Measurements from ENCODE around the gene GREM2.

GREM2 gene

DNA sequence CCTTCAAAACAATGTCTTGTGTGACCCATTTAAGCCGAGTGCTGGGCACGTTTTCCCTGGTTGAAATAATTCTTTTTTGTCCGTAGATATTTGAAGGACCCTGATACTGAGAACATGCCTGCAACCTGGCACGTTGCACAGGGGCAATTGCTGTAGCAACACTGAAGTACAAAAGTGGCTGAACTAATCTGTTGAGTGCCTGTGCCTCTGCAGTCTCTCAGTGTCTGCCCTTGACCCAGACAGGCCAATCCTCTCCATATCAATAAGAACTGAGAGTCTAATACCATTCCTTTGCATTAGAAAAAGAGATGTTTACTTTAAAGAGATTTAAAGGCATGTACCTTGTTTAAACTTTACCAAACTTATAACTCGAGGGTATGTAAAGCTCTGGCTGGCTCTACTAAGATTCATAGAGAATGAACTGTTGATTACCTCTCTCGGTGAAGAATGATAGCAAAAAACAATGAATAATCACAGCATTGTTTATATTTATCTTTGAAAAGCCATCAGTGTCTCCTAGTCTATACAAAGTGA, 2.4 kb downstream of the GREM2 start:
- no peak for DNase-seq

DNA sequence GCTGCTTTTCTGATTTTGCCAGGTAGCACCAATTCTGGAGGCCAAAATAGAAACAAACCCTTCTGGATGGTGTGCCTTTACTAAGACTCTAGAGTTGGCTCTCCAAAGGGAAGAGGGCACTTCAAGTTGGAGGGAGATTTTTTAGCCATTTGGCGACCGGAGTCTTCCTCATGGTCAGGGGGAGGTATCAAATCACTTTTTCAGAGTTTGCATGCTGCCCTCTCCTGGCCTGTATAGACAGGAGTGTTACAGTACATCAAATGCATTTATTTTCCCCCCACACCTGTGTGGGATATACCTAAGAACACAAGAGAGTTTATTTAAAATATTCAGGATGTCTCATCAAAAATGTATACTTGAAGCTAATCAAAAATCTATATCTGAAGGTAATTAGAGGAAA, 3.2 kb downstream of the GREM2 start:
- DNase-seq = no peak

DNA sequence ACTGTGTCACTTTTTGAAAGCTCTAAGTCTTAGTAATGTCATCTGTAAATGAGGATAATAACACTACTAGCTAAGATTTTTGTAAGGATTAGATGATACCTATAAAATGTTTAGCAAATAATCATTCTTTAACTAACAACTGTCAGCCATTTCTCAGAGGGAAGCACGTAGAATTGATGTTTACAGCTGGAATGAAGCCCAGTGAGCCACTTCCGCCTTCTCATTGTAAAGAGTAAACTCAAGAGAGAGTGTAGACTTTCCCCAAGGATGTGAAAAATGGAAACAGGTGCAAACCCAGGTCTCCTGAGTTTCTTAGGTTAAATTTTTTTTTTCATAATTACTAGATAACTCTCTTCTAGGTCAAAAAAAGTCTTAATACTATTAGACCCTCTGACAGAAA, 4.9 kb downstream of the GREM2 start:
- no peak for DNase-seq

DNA sequence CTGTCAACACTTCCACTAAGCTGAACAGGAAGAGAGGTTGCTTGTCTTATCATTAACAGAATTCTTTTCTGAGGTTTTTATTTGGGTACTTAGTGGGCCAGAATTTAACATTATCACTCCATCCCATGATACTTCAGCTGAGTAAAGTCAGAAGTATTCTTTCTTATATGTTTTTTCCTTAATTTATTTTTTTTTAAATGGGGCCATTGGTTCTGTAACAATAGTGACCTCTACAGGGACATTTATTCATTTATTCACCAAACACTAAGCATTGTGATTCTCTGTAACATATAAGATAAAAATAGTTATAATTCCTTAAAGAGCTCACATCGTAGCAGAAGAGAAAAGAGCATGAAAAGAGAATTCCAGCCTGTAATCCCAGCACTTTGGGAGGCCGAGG, 9.8 kb downstream of the GREM2 start:
- DNase-seq = no peak

DNA sequence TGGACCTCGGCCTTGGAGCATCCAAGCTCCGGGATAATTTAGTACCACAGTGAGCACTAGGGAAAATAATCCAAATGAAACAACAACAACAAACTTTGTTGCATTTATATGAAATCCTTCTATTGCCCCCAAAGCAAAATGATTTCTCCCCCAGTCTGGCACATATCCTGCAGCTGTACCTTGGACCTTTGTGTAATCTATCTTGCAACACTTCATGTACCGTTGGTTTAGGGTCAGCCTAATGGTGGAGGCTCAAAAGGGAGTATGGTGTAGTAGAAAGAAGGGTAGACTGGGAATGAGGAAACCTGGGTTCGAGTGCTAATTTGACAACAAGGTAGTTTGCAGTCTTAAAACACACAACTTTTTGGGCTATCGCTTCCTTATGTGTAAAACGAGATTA, 12.1 kb downstream of the GREM2 start:
- no peak for DNase-seq

DNA sequence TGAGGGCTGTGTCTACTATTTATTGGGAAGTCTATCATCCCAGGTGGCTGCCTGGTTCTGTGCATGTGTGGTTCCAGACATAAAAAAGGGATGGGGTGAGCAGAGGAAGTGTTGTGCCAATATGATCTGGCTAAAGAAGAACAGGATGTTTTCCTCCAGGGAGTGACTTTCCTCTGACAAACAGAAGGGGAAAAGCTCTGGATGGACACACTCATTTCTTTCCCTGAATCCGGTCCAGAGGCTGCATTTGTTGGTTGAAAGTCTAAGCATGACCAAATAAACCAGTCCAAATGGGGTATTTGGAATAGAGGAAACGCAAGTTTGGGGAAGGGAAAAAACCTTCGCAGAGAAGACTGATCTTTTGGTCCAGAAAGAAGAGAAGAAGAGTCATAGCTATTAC, 12.7 kb downstream of the GREM2 start:
- DNase-seq = no peak

DNA sequence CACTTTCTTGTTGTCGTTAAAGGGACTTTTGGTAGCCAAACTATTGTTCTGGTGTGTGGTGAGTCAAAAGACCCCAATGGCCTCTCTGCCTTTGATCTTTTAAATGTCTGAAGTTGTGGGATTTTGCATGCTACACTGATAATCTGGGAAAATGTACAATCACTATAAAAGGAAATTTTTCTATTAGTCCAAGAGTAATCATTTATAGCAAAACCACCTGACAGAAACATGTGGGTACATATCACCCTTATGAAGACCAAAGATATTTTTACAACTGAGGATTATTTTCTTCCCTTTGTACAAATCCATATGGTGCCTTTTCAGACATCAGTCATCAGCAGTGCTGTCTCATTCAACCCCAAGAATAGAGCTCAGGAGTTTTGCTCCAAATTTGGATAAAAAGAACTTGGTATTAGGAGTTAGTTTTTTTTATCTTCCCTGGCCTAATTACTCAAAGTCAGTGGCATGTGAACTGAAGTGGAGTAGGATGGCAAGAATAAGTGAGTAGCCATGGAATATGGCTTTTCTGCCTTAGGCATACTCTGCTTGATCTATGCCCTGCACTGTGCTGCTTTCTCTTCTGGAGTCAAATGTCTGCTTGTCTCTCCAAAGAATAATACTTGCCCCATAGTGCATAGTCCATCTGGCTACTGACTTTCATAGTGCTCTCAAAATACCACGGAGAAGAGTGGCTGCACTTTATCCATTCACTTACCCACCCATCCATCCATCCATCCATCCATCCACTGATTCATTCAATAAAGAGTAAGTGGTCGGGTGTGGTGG, 13.5 kb downstream of the GREM2 start:
- no peak for DNase-seq

DNA sequence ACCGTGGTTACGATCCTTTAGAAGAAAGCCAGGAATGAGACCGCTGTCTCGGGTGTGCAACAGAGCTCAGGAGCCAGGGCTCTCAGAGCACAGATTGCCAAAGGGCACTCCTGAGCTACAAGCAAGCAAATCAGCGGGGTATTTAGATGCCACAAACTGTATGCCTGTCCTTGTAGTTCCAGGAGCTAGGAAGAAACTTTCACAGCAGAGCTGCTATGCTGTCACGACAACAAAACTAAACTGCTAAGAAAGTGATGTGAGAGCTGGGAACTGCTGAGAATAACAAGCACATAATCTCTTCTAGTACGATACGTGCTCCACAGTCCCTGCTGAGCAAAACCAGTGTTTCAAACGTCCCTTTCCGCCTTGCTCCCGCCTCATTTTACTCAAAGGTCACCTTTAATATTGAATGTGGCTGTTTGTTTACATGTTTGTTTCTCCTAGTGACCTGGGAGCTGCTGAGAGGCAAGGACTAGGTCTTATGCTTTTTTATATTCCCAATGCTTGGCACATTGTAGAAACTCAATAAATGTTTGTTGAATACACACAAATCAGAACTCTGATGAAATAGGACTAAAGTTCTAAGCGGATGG, 14.7 kb downstream of the GREM2 start:
- DNase-seq = no peak

DNA sequence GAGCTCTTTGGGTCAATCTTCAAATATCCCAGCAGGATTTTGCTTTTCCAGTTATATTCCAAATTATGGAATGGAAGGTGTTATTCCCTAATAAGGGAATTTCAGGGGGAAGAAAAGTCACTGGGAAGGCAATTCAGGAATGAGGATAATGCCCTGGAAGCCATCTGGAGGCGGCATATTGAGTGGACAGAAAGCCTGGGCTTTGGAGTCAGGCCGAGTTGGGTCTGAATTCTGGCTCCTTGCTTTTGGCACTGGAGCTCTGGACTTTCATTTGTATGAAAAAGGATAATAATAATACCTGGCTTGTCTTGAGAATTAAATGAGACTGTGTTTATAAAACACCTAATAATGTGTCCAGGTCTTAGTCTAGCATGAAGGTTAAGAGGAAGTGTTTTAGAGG, 16.5 kb downstream of the GREM2 start:
- no peak for DNase-seq

DNA sequence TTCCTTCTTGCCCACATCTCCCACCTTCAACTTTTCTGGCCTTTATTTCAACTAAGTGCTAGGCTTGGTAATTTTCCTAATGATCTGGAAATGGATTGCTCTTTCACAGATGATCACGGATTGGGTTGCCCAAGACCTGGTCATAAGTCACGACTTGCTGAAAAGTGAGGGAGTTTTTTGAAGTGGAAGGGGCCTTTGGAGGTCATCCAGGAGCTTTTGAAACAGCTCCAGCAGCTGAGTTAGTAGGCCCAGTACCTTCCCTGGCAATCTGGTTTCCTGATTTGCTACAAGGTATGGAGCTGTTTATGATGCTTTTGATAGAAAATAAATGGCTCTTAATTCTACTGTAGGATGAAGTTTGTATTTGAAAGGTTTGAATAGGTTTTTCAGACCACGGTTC, 20.4 kb downstream of the GREM2 start:
- DNase-seq = no peak

DNA sequence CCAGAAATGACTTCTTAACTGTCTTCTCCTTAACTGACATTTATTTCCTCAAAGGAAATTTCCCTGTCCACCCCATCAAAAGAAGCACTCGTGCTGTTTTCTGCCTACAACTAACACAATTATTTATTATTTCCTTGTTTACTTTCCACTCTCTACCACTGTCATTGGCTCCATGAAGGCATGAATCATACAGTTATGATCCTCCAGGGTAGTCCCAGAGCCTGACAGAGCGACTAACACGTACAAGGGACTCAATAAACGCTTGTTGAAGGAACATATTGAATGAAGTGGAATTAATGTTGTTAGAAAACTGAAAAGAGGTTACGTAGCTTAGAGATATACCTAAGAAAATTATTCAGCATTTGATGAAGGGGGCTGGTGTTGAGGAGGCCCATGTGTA, 20.9 kb downstream of the GREM2 start:
- no peak for DNase-seq

DNA sequence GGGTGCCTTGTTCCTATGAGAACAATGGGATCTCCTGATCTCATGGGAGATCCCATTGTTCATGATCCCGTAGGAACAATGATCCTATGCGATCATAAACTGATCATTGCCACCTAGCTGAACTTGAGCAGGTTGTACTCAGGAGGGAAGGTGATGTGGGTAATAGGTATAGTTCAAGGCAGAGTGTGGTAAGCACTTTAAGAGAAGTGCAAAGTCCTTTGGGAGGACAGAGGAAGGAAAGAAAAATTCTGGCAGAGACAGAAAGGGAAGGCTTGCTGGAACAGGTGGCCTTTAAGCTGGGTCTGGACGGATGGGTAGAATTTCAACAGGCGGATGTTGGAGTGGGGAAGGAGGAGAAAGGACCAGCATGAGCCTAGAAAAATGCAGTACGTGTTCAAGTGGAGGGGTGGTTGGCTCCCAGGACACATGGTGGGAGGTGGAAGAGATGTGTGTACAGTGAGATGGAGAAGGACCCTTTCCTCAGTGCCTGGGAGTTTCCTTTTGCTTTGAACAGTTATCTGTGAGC, 22.3 kb downstream of the GREM2 start:
- DNase-seq = no peak

DNA sequence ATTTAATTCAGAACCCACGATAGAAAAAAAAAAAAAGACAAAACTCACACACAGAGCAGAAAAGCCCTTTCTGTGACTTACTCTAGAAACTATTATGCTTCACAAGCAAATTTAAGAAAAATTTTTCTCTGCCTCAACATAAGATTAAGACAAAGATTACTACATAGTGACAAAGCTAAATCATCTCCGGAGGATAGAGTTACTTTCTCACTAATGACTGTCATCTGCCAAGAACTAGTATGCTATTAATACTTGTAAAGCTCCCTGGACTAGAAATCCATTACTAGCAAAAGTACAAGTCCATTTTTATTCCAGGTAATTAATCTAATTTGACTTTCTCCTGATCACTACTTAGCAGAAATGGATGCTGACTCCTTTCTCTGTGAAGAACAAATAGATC, 25.9 kb downstream of the GREM2 start:
- no peak for DNase-seq

DNA sequence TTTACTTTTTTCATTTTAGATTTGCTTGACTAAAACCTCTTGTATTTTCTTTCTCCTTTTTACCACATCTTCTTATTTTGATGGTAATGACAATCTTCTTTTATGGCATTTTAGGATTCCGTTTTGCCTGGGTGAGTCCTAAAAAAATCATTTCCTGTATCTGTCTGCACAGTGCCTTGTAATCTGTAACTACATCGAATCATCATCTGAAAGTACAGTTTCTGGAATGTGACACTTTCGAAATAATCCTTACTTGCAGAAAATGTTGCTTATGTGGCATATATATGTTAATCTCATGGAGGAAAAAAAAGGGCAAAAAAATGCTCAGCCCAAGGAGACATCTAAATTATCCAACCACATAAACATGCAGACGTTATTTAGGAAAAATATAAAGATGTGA, 29.0 kb downstream of the GREM2 start:
- DNase-seq = no peak

DNA sequence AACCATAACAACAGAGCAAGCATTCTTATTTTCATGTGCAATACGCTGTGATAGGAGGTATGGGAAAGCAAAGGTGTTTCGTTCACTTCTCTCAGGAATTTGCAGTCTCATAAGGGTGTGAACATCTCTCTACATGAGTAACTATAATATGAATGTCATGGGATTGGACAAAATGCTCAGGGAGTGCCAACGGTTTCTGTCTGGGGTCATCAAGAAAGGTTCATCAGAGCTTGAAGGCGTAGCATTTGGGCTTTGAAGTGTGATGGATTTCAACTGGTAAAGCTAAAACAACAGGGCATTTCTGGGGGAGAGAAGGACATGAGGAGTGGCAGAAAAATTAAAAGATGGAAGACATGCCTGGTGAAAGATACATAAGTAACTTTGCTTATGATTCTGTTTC, 32.4 kb downstream of the GREM2 start:
- no peak for DNase-seq

DNA sequence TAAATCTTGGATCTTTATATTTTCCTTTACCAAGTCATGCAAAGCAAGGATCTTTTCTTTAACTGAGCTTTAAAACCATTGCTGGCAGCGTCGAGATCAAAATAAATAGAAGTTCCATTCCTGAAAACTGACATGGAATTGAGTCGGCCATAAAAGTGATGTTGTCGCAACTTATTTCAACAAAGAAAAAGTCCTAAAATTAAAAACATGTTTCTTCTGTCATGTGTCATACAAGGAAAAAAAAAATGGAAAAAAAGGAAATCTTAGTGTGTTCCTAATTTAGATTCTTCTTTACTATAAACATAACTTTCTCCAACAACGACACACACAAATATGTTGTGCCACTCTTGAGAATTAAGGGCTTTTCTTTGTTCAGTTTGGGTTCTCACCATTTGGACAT, 34.9 kb downstream of the GREM2 start:
- DNase-seq = no peak

DNA sequence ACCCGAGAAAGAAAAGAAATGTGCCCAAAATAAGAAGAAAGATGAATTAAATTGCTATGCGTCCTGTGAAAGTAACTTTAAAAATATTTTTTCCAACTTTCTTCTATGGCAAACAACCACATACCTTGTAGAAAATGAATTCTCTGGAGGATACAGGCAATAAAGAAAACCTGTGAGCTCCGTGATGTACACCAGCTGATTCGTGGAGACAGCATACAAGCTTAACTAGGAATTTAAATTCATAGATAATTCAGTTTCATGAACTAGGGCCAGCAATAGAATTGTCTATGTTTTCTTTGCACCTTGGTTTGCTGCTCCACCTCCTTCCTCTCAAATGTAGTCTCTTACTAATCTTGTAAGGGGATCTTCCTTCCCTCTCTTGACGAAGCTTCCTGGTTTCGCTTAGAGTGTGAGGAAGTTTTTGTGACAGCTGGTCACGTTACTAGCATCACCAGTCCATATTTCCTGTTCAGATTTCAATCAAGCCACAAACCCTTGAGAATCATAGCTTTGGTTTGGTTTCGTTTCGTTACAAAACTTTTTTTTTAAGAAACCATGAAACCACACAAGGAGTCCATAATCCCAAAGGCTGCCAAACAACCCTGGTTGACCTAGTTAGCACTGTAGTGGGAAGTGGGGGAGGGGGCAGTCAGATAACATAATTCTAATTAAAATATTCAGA, 35.8 kb downstream of the GREM2 start:
- no peak for DNase-seq

DNA sequence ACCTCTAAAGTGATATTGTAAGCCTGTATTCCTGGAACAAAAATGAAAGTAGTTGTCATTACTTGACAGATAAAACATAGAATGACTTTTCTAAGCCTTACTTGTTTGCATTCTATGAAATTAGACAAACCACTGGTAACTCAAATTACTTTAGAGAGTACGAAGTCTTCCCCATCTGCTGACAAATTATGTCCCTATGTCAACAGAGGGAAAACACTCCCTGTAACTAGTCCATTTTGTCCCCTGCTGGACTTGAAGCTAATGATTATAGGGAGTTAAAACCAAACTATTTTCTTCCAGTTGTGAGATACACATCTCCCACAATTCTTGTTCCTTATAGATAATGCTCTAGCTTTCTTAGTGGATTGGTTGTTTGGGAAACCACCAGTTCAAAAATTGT, 39.6 kb downstream of the GREM2 start:
- no peak for DNase-seq

DNA sequence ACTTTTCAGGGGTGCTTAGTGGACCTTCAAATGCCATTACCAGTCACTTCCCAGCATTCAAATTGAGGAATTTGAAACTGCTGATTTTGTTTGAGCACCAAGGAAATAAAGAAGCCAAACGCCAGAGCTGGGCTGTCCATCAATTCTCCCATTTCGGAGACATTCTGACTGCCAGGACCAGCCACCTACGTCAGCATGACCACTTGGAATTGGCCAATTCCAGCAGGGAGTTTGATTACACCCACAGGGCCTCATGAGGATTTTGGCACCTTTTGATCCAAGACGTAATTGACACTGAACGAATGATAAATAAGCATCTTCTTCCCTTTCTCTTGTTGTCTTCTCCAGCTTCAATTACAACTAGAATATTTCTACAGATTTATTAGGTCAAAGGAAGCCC, 40.2 kb downstream of the GREM2 start:
- DNase-seq = no peak

DNA sequence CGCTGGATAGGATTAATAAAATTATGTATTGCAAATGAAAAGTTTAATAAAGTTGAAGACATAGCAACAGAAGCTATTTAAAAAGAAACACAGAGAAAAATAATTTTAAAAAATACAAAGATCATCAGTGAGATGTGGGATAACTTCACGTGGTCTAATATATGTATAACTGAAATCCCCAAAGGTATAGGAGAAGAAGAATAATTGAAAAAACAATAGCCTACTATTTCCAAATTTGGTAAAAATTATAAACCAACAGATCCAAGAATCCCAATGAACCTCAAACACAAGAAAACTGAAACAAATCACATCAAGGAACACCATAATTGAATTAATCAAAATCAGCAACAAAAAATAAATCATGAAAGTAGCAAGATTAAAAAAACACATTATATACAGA, 44.9 kb downstream of the GREM2 start:
- DNase-seq = no peak

DNA sequence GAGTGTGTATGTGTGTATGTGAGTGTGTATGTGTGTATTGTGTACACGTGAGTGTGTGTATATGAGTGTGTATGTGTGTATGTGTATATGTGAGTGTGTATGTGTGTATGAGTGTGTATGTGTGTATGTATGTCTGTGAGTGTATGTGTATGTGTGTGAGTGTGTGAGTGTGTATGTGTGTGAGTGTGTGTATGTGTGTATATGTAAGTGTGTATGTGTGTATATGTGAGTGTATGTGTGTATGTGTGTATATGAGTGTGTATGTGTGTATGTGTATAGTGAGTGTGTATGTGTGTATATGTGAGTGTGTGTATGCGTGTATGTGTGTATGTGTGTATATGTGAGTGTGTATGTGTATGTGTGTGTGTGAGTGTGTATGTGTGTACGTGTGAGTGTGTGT, 49.2 kb downstream of the GREM2 start:
- DNase-seq = no peak

DNA sequence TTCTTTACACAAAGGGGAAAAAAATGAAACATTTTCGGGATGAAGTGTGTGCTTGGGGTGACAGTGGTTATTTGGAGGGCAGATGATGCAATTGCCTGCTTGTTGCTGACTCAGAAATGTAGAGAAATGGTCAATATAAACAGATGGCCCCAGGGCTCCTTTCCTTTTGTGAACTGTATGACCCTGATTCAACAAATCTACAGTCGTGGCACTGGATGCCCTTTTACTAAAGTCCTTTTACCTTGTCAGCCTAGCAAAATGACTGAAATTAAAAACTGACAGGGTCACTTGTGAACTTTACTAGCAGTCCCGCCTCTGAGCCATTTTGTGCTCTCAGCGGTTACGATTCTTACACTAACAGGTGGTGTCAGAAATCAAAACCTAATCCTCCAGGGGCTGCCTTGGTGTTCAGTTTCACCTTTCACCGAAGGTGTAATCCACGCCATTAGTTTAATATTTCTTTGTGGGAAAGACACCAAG, 49.8 kb downstream of the GREM2 start:
- no peak for DNase-seq

DNA sequence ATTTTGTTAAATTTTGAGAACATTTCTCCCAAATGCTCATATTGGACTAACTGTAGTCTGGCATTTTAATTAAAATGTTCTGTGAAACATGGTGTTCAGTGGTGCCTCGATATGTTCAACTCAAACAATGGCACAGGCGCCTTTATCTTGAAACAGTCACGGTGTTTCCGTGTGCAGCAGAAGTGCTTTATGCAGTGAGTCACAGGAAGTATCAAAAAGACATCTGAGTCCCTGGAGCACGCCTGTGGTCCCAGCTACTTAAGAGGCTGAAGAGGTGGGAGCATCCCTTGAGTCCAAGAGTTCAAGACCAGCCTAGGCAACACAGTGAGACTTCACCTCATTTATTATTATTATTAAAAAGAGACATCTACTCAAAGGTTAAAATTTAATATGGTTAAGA, 52.2 kb downstream of the GREM2 start:
- DNase-seq = no peak

DNA sequence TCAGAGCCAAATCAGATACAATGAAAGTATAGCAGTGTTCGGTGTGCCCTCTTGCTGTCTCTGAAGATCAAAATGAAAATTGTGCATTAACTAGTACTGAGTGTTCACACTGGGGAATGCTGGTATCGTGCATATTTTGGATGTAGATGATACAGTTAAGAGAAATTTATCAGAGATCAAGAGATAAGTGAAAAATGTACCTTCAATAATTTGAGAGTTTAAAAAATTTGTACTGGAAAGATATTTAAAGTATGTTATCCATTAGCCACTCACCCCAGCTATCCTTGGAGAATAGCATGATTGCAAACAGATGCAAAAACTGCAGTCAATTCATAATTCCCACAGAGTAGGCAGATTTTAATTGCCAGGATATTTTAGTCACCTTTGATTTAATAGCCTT, 56.4 kb downstream of the GREM2 start:
- no peak for DNase-seq

All from NCI-H748 treated with DMSO at 0.1 percent for 48 hours (cell line).